GM12864 (cell line): ENCODE measurements around the gene PSMD5.

Experiments
- DNase-seq: peaks from one replicate; pipeline ENCODE4 v3.0.0-alpha.2; 2011; ENCODE audit warnings: low read depth
- H3K4me3 ChIP-seq: 2 replicates; pipeline ENCODE4 v1.5.1; 2011; ENCODE audit warnings: mild to moderate bottlenecking, low read depth, low read length, control low read depth
- CTCF ChIP-seq: IDR thresholded peaks from 2 replicates; pipeline ENCODE4 v1.5.1; 2011; ENCODE audit warnings: low read depth, mild to moderate bottlenecking, moderate library complexity, low read length, control low read depth, inconsistent platforms; ENCODE audit errors: missing control alignments

The PSMD5 gene

GRCh38 chr9:120842685-120843485 lies at the start of gene PSMD5:
Gene PSMD5 (minus strand): TSS chr9:120842922. CDS start chr9:120842909, 13 bp downstream.
- peak within 1 kb of the TSS; percentile 82 for H3K4me3 ChIP-seq
- no peak for TF ChIP-seq CTCF
- peak; percentile 96 for DNase-seq

- H3K4me3 ChIP-seq, result peak overlapping the region; percentile 10; the same call in 1 of the 2 replicates
- no peak for DNase-seq
- TF ChIP-seq CTCF, result no peak
These were observed 49.4 kb upstream of the PSMD5 start for GRCh38 chr9:120891884-120892747.

- H3K4me3 ChIP-seq, result peak overlapping the region; percentile 10; the same call in 1 of the 2 replicates
- no peak for DNase-seq
- TF ChIP-seq CTCF, result no peak
These were observed 48.6 kb upstream of the PSMD5 start for GRCh38 chr9:120891245-120891883.

GRCh38 chr9:120890320-120891244 lies 47.9 kb upstream of the PSMD5 start:
- no peak for DNase-seq
- H3K4me3 ChIP-seq, result no peak overlapping the region
- TF ChIP-seq CTCF, result no peak

- no peak overlapping the region for H3K4me3 ChIP-seq
- DNase-seq, result no peak
- TF ChIP-seq CTCF, result no peak
These were observed 47.0 kb upstream of the PSMD5 start for GRCh38 chr9:120889606-120890271.
